HG03460 (cell line): ENCODE results near the gene CCT7.

Experiments used
- ATAC-seq: cut with Tn5 transposase; IDR thresholded peaks from one replicate; pipeline ENCODE4 v1.9.1; 2021; ENCODE audit not compliant: unreplicated experiment

CCT7 gene

GRCh38 chr2:73266061-73266901 is 32.2 kb downstream of the CCT7 start:
- no peak for ATAC-seq

GRCh38 chr2:73267008-73267407 is 32.9 kb downstream of the CCT7 start:
- no peak for ATAC-seq

DNA sequence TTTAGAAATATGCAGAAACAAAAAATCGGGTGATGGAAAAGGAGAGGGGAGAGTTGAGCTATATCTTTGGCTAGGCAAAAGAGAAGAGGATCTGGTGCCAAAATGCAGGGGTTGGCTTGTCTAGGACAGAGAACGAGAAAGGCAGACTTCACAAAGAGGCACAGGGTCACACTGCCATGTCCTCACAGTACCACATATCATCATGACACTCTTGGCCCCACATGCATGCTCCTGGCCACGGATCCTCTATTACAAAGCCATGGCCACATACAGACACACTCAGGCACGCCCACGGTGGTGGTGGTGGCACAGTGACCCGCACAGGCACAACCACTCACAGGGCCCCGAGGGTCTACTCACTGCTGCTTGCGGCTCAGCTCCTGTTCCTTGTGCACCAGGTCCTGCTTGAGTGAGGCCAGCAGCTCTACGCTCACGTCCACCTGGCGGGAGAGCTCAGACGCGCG is 34.3 kb downstream of the CCT7 start:
- ATAC-seq = no peak

GRCh38 chr2:73268830-73269685 is 35.0 kb downstream of the CCT7 start:
- peak; percentile 82 for ATAC-seq

- no peak for ATAC-seq
These were observed 35.8 kb downstream of the CCT7 start for GRCh38 chr2:73269686-73270465.

- no peak for ATAC-seq
These were observed 38.2 kb downstream of the CCT7 start for GRCh38 chr2:73272270-73272669.

DNA sequence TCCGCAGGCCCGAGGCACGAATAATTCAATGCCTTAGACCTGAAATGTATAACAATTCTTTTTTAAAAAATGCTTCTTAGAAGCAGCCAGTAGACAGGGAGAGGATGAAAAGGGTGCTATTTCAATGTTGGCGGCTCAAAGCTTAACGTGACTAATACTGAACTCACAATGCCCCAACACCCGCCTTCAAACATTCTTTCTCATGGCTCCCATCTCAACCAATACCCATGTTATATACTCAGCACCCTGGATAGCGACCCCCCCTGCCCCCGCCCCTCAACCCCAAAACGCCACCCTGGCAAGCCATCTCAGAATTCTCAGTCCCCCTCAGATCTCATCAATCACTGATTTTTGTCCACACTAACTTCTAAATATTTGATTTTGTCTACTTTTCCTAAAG is 45.7 kb downstream of the CCT7 start:
- no peak for ATAC-seq

DNA sequence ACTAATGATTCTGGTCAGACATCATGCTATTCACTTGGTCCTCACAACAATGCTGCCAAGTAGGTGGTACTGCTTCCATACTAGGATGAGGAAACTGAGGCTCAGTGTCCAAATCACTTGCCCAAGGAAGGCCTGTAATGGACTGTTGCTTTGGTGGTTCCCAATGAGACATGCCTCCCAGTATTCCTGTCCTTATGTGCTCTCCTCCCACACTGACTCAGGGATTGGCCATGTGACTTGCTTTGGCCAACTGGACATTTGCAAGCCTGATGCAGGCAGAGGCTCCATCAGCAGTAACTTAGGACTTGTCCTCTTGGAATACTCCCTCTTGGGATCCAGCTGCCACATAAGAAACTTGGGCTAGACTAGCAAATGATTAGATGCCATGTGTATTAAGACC is 47.1 kb downstream of the CCT7 start:
- no peak for ATAC-seq

DNA sequence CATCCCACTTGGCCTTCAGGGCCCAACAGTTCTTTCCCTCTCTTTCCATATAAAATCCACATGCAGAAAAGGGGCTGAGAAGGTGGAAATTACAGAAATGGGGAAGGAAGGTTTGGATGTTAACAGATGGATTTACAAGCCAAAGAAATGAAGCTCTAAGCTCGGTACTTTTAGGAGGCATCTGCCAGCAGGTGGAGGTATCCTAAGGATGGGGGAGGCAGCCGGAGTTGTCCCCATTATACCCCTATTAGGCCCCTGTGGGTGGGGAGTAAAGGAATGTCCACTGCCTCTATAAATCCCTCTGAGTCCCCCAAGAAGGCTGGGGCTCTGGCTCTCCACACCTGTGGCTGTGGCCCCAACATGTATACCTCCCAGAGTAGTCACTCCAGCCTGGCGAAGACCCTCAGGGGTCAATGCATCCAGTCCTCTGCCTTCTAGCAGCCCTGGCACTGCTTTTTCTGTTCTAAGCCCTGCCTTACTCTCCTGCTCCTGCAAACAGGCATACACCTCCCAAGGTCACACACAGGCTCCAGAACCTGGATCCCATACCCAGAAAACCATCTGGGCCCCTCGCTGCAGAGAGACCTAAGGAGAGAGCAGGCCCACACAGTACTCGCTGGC is 48.9 kb downstream of the CCT7 start:
- no peak for ATAC-seq

DNA sequence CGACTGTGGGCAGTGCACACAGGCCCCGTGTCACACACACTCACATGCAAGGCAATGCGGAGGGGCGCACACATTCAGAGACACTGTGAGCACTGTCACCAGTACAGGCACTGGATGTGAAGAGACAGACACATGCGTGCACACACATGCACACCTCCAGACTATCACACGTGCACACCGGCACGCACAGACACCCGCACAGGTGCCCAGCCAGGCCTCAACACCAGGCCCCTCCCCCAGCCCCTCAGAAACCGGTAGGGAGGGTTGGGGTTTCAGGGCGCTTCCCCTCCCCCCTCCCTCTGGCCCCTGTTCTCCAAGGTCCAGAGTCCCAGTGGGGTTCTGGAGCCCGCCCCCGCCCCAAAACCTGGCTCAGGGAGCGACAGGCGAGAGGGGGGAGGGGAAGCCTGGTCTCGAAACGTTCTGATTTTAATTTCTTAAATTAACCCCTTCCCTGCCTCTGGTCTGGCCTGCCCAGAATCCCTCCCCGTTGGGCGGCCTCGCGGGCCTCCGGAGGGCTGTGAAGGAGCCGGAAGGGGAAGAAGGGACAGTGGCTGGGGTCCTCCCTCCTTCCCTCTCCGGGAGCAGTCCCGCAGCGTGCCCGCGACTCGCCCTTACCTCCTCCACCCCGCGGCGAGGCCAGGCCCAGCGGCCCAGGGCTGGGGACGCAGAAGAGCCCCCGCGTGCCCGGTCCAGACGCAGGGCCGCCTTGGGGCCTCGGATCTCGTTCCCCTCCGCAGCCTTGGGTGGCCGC is 49.6 kb downstream of the CCT7 start:
- peak; percentile 15 for ATAC-seq

DNA sequence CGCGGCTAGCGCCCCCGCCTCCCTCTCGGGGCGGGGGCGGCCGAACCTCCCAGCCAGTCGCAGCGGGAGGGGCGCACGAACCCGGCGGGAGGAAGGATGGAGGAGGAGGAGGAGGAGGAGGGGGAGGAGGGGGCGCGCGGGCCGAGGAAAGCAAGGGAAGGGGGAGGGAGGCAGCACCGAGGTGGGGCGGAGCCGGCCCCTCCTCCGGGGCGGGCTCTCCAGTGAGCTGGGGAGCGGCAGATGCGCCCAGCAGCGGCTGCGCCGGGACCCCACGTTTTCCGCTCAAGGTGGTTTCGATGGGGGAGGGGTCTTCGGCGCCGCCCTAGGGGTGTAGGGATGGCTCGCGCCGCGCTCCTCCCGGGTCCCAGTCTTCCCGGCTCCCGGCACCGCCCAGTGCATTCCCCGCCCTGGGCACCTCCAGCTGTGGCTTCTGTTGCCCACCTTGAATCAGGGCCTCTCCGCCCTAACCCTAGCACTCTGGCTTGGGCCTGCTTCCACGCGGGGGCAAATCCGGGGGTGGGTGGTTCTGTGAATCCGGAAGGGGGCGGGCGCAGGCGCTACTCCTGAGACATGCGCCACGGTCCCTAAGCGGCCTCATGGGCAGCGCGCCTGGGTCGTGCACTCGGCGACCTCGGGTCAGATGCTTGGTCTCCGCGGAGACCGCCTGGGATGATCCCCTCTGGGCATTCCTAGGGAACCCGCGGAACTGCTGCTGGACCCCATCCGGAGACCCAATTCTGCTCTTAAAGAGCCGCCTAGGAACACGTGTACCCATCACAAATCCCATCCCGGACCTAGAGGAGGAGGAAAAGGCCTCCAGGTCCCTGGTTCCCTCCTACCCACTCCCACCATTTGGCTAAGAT is 50.4 kb downstream of the CCT7 start, which contains the start of gene FBXO41:
FBXO41 (minus strand) TSS at position 183 of the 863 bp plus-strand sequence. CDS start 14,848 bp downstream, outside the sequence.
- ATAC-seq = peak; percentile 73

GRCh38 chr2:73285159-73285739 is 51.1 kb downstream of the CCT7 start:
- peak; percentile 58 for ATAC-seq

DNA sequence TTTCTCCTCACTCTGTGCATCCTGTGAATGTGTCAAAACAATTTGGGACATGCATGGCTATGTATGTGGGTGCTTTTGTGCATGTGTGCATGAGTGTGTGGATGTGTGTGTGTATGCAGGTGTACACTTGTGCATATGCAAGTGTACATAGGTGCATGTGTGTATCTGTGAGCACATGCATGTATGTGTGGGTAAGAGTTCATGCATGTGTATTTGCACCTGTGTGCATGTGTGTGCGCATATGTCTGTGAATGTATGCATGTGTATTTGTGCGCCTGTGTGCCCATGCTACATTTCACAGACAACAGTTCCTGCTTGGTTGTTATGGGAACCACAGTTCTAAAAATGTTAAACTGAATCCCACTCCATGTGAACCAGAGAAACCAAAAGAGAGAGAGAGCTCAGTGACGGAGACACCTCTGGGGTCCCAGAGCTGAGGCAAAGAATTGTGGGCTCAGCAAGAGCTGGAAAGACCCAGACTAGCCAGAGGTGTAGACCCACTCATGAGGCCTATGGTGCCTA is 52.1 kb downstream of the CCT7 start:
- no peak for ATAC-seq

- no peak for ATAC-seq
These were observed 55.2 kb downstream of the CCT7 start for GRCh38 chr2:73289304-73289703.

- ATAC-seq = no peak
These were observed 56.1 kb downstream of the CCT7 start for GRCh38 chr2:73290049-73290839.

DNA sequence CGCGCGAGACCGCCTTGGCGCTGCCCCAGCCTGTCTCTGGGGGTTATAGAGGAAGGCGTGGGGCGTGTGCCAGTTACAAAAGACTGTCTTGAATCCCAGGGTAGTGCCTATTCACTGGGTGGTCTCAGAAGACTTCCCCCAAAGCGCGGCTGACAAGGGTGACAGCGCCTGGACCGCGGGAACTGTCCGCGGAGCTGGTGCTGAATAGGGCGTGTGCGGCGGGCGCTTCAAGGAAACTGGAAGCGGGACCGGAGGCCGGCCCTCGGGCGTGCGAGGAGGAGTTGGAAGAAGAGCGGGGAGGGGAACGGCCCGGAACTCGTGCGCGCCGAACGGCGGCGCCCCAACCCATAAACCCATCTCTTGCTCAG is 57.0 kb downstream of the CCT7 start:
- no peak for ATAC-seq

DNA sequence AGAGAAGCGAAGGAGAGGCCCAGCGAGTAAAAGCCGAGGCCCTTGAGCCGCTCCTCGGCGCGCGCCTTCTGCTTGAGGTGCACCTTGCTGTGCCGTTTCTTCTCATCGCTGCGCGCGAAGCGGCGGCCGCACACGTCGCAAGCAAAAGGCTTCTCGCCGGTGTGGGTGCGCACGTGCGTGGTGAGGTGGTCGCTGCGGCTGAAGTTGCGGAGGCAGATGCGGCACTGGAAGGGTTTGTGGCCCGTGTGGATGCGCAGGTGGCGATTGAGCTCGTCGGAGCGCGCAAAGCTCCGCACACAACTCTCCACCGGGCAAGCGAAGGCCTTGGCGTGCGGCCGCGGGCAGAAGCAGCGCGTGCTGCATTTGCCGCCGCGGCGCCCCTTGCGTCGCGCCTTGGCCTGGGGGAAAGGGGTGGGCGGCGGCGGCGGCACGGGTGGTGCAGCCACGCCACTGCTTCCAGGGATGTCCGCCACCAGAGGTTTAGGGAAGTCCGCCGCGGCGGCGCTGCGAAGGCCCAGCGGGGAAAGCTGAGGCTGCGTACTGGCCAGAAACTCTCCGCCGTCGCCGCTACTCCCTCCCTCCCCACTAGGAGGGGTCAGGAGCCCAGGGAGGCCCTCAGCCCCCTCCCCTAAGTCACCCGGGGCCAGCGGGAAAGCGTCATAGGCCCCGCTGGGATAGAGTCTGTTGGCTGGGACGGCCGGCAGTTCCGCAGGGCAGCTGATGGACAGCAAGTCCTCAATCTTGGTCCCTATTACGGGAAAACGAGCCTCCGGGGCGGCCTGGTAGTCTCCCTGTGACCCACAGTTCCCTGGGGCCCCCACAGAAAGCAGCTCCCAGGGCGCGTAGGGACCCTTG is 57.6 kb downstream of the CCT7 start:
- ATAC-seq = no peak
